Mucosa of gallbladder (tissue), 1 donor: ENCODE data around the gene ACTR3C. TPM values are rescaled to one million over a fixed set of nuclear protein-coding genes. Genes with fewer than 3 reads are reported as not detected.
"Not testable (repeated sequence)": the region's sequence is repeated elsewhere in the genome, so short reads cannot be mapped to it uniquely, and the experiment has no call there.

ENCODE experiments used
- DNase-seq: peaks from one replicate; pipeline ENCODE4 v3.0.0-alpha.2; 2020; ENCODE audit warnings: low spot score
- total RNA-seq: library from RNA; stranded (reverse); gene quantifications from one replicate; pipeline ENCODE4 v1.2.1, GENCODE V29; 2021
- donor health status: DM: no; HTN: no; CAD: no.

ACTR3C gene
- total RNA-seq, 1 donor from 2014 or later = 22.4 TPM

GRCh38 chr7:150204577-150204976 is 118.8 kb downstream of the ACTR3C start:
- not testable (repeated sequence) for DNase-seq

- not testable (repeated sequence) for DNase-seq
Measured at GRCh38 chr7:150202894-150203293, 120.5 kb downstream of the ACTR3C start.

Other genes starting within 250 kb of the ACTR3C start
- gene LRRC61, start 190 bp downstream of the ACTR3C start, total RNA-seq = 11.7 TPM
- gene RARRES2, start 18.1 kb upstream of the ACTR3C start, total RNA-seq = 143 TPM
- 145 TPM for gene REPIN1, start 45.3 kb upstream of the ACTR3C start, total RNA-seq
- gene ZNF775, start 55.8 kb upstream of the ACTR3C start, total RNA-seq = 9.4 TPM
- 11.4 TPM for gene GIMAP8, start 127.1 kb upstream of the ACTR3C start, total RNA-seq
- 16.9 TPM for gene GIMAP7, start 191.3 kb upstream of the ACTR3C start, total RNA-seq
- gene GIMAP4, start 243.8 kb upstream of the ACTR3C start, total RNA-seq = 39.9 TPM